Vagina (tissue), 2 donors: ENCODE data around the gene ANKRD16. TPM values are rescaled to one million over a fixed set of nuclear protein-coding genes. Genes with fewer than 3 reads are reported as not detected.
"Not testable (repeated sequence)": the region's sequence is repeated elsewhere in the genome, so short reads cannot be mapped to it uniquely, and the experiment has no call there.

Experiments used
- DNase-seq, 2 donors: peaks; one replicate each; pipeline ENCODE4 v3.0.0-alpha.2; 2017; ENCODE audit errors: extremely low spot score in 2 of 2
- H3K27ac ChIP-seq: fragments of 200-600 bp; sonication (generic); one replicate; pipeline ENCODE4 v1.5.1; 2019
- H3K27me3 ChIP-seq: fragments of 200-600 bp; sonication (generic); one replicate; pipeline ENCODE4 v1.5.1; 2019
- H3K36me3 ChIP-seq, 2 donors: fragments of 200-600 bp; sonication (generic); one replicate each; pipeline ENCODE4 v1.5.1; 2017 to 2019
- H3K4me1 ChIP-seq: fragments of 200-600 bp; sonication (generic); one replicate; pipeline ENCODE4 v1.5.1; 2019
- H3K4me3 ChIP-seq, 2 donors: fragments of 200-600 bp; sonication (generic); 1 replicate in 1 of 2; 2 replicates in 1 of 2; pipeline ENCODE4 v1.5.1; 2016 to 2019
- H3K9me3 ChIP-seq: fragments of 200-600 bp; sonication (generic); one replicate; pipeline ENCODE4 v1.5.1; 2019
- POLR2A ChIP-seq, 2 donors: fragments of 450-650 bp; IDR thresholded peaks; one replicate each; pipeline ENCODE4 v1.6.1; 2017; ENCODE audit warnings: antibody characterized with exemption in 2 of 2, mild to moderate bottlenecking in 2 of 2, moderate library complexity in 2 of 2
- POLR2AphosphoS5 ChIP-seq, 2 donors: sonication (generic); formaldehyde crosslinking; IDR thresholded peaks; one replicate each; pipeline ENCODE4 v1.9.0; 2017; ENCODE audit warnings: antibody characterized with exemption in 2 of 2, mild to moderate bottlenecking in 2 of 2, low read depth in 1 of 2; ENCODE audit not compliant: insufficient read depth in 1 of 2
- intact Hi-C: fragments of 100-400 bp; cut with DNase I; formaldehyde crosslinking; loops from one replicate; pipeline ENCODE4 v1.15.1; 2023
- total RNA-seq: library from RNA; depleted of rRNA; stranded (reverse); fragments of >200 nt; gene quantifications from one replicate; pipeline ENCODE4 v1.2.3, GENCODE V29; 2016
- TF ChIP-seq, protein P1 (sequence below), 3 experiments: fragments of 450-650 bp in 2 of 3; fragments of 200-600 bp in 1 of 3; sonication (generic) in 1 of 3; IDR thresholded peaks; one replicate each; pipeline ENCODE4 v1.5.1; 2017 to 2019; ENCODE audit warnings: antibody characterized with exemption in 3 of 3, mild to moderate bottlenecking in 2 of 3, moderate library complexity in 2 of 3

Gene ANKRD16
- total RNA-seq, 1 donor from 2014 or later, result 17.7 TPM

DNA sequence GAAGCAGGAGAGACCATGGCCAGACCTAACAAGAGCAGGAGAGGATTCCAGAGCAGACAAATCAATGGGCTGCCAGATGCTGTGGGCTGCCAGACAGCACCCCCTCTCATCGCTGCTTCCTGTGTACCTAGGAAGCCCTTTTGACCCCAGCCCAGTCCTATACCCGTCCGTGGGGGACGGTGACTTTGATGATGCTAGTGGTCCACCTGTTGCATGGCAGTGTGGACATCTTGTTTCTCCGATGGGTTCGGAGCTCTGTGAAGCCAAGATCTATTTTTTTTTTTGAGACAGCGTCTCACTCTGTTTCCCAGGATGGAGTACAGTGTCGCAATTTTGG is 58.3 kb downstream of the ANKRD16 start:
- Histone ChIP-seq H3K9me3 (no peaks in the 10 kb centered on the region), H3K27me3 (no peaks in the 10 kb centered on the region), H3K4me3 (no peak overlapping the region), H3K27ac (no peak overlapping the region), H3K4me1 (no peaks in the 10 kb centered on the region), H3K36me3 (no peaks in the 10 kb centered on the region)
- intact Hi-C loops, result no loop called here
- TF ChIP-seq POLR2A (IDR thresholded peaks at IDR 0.05) (no peak), POLR2AphosphoS5 (IDR thresholded peaks at IDR 0.05; ENCODE audit: insufficient read depth in 1 of 2, low read depth in 1 of 2) (no peak)
- TF ChIP-seq, protein P1, sequence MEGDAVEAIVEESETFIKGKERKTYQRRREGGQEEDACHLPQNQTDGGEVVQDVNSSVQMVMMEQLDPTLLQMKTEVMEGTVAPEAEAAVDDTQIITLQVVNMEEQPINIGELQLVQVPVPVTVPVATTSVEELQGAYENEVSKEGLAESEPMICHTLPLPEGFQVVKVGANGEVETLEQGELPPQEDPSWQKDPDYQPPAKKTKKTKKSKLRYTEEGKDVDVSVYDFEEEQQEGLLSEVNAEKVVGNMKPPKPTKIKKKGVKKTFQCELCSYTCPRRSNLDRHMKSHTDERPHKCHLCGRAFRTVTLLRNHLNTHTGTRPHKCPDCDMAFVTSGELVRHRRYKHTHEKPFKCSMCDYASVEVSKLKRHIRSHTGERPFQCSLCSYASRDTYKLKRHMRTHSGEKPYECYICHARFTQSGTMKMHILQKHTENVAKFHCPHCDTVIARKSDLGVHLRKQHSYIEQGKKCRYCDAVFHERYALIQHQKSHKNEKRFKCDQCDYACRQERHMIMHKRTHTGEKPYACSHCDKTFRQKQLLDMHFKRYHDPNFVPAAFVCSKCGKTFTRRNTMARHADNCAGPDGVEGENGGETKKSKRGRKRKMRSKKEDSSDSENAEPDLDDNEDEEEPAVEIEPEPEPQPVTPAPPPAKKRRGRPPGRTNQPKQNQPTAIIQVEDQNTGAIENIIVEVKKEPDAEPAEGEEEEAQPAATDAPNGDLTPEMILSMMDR (IDR thresholded peaks at IDR 0.05), result no peak
- no peak for DNase-seq

DNA sequence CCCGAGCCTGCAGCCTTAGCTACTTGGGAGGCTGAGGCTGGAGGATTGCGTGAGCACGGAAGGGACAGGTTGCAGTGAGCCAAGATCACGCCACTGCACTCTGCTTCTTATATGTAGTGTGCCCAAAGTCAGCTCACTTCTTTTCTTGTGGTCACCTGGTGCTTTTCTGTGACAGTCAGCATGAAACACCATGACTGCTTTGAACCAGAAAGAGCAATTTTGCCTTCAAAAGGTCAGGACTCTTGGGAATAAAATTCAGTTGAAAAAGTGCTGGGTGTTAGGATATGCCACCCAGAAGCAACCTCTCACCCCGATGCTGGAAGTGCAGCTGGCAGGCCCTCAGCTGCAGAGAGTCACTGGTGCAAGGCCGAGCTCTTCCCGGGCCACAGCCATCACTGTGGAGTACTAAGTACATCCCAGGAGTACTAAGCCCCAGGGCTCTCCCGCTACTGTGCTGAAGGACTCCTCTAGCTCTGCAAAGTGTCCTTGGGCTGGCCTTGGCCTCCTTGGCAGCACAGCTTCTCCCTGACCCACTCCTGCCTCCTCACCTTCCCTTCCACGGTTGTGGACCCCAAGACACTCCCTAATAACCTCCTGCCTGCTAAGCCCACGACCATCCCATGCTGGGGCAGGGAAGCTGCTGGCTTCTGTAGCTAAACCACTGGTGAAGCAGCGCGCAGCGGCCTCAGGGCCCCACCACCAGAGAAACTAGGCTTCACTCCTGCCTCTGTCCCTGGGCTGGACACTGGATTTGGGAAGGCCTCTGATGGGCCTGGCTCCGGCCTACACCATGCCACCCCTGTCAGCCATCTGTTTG is 58.9 kb downstream of the ANKRD16 start:
- DNase-seq, result no peak

DNA sequence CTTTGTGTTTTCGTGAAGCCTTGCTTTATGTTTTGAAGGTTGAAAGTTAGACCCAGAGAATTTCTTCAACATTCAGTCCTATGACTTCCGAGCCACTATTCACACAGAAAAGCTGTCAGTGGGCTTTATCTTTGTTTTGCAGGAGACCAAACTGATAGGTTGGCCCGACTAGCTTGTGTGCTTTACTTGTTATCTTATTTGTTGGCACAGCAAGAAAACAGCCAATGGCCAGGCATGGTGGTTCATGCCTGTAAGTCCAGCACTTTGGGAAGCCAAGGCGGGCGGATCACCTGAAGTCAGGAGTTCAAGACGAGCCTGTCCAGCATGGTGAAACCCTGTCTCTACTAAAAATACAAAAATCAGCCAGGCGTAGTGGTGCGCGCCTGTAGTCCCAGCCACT is 60.4 kb downstream of the ANKRD16 start:
- Histone ChIP-seq H3K36me3 (no peaks in the 10 kb centered on the region), H3K27me3 (no peaks in the 10 kb centered on the region), H3K4me1 (no peaks in the 10 kb centered on the region), H3K27ac (no peak overlapping the region), H3K9me3 (no peaks in the 10 kb centered on the region), H3K4me3 (no peak overlapping the region)
- TF ChIP-seq POLR2AphosphoS5 (IDR thresholded peaks at IDR 0.05; ENCODE audit: insufficient read depth in 1 of 2, low read depth in 1 of 2), result no peak
- TF ChIP-seq, protein P1 (IDR thresholded peaks at IDR 0.05), result no peak
- TF ChIP-seq POLR2A (IDR thresholded peaks at IDR 0.05), result no peak
- intact Hi-C loops, result no loop called here
- DNase-seq, result no peak

More for the DNA sequence above, 58.9 kb downstream of the ANKRD16 start:
- H3K27ac ChIP-seq, result no peak overlapping the region
- no peaks in the 10 kb centered on the region for H3K27me3 ChIP-seq
- H3K9me3 ChIP-seq, result no peaks in the 10 kb centered on the region
- no peaks in the 10 kb centered on the region for H3K4me1 ChIP-seq
- no peaks in the 10 kb centered on the region for H3K36me3 ChIP-seq
- intact Hi-C loops, result no loop called here
- H3K4me3 ChIP-seq, result no peak overlapping the region
- TF ChIP-seq, protein P1 (IDR thresholded peaks at IDR 0.05), result no peak

DNA sequence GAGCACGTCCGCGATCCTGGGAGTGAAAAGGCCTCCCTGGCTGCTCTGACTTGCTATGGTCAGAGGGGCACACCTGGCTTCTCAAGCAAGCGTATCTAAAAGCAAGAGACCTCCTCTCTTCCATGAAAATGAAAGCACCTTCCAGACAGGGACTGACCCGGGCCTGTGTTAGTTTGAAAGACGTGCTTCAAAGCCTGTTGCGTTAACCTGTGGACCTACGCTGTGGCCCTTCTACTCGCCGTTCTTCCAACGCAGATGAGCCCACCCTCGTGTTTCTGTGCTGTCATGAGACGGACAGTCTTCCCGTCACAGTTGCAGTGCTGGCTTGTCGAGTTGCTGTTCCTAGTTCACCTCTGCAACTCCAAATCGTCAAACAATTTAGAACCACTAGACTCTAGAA is 61.0 kb downstream of the ANKRD16 start:
- intact Hi-C loops, result no loop called here
- TF ChIP-seq POLR2A (IDR thresholded peaks at IDR 0.05) (no peak), POLR2AphosphoS5 (IDR thresholded peaks at IDR 0.05; ENCODE audit: insufficient read depth in 1 of 2, low read depth in 1 of 2) (no peak)
- TF ChIP-seq, protein P1 (IDR thresholded peaks at IDR 0.05), result no peak
- H3K36me3 ChIP-seq, result no peaks in the 10 kb centered on the region
- H3K9me3 ChIP-seq, result no peaks in the 10 kb centered on the region
- H3K4me1 ChIP-seq, result no peaks in the 10 kb centered on the region
- H3K27ac ChIP-seq, result no peak overlapping the region
- no peak for DNase-seq
- no peaks in the 10 kb centered on the region for H3K27me3 ChIP-seq
- no peak overlapping the region for H3K4me3 ChIP-seq

DNA sequence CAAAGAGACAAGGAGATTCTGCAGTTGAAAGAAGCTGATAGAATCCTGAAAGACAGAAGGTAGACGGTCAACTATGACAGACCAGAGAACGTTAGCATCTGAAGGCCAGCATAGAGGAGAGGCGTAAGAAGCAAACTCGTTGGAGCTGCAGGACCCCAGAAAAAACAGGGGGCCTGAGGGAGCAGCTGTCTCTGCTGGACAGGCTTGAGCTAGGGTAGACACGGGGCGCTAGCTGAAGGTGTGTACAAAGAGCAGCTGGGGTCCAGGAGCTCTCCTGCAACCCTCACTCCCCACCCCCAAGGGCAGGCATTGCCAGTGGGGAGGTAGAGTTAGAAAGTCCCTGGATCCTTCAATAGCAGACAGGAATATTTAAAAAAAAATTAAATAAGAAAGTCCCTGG is 61.9 kb downstream of the ANKRD16 start:
- TF ChIP-seq, protein P1 (IDR thresholded peaks at IDR 0.05), result no peak
- TF ChIP-seq POLR2AphosphoS5 (IDR thresholded peaks at IDR 0.05; ENCODE audit: insufficient read depth in 1 of 2, low read depth in 1 of 2), result no peak
- no peak for TF ChIP-seq POLR2A (IDR thresholded peaks at IDR 0.05)
- no peak overlapping the region for H3K27ac ChIP-seq
- no peaks in the 10 kb centered on the region for H3K4me1 ChIP-seq
- no peak for DNase-seq
- H3K9me3 ChIP-seq, result no peaks in the 10 kb centered on the region
- H3K36me3 ChIP-seq, result no peaks in the 10 kb centered on the region
- intact Hi-C loops, result no loop called here
- H3K27me3 ChIP-seq, result no peaks in the 10 kb centered on the region
- no peak overlapping the region for H3K4me3 ChIP-seq

DNA sequence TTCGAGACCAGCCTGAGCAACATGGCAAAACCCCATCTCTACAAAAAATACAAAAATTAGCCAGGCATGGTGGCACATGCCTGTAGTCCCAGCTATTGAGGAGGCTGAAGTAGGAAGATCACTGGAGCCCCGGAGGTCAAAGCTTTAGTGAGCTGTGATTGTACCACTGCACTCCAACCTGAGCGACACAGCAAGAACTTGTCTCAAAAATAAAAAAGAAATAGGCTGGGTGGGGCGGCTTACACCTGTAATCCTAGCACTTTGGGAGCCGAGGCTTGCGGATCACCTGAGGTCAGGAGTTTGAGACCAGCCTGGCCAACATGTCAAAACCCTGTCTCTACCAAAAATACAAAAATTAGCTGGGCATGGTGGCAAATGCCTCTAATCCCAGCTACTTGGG is 63.2 kb downstream of the ANKRD16 start:
- DNase-seq, H3K9me3 ChIP-seq, intact Hi-C loops: not testable (repeated sequence)

More for the DNA sequence above, 63.2 kb downstream of the ANKRD16 start:
- not testable (repeated sequence) for H3K4me3 ChIP-seq, H3K36me3 ChIP-seq, H3K27ac ChIP-seq, H3K27me3 ChIP-seq, H3K4me1 ChIP-seq
